ENCODE results near the gene TRIM37.
"Not testable (repeated sequence)": the region's sequence is repeated elsewhere in the genome, so short reads cannot be mapped to it uniquely, and the experiment has no call there.

Gene TRIM37

DNA sequence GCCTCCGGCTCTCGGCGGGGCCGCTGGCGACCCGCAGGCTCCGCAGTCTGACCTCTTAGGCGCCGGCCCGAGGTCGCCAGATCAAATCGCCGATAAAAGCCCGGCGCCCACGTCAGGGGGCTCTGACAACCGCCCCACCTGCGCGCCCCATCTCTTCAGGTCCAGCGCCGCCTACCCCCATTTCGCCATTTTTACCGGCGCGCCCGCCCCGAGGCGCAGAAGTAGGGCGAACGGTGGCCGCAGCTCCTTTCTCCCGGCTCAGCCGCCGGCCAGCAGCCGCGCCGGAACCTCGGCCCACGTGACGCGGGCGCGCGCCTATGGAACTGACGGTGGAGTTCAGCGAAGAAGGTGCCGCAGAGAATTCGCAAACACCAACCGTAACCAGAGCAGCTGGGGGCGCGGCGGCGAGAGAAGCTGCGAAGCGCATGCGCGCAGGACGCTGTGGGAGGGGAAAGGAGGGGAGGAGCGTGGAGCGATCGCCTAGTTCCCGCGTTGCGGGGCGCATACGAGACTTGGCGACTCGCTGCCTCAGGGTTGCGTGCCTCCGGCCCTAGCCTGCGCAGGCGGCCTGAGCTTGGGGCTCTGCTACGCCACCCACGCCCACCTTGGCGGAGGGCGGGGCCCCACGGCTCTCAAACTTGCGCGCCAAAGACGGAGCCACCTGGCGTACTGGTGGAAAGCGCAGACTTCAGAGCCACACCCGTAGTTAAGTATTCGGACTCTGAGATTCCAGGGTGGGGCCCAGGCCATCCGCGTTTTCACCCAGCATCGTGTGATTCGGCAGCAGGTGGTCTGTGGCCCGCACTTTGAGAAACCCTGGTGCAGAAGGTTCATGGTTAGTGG, at the start of gene TRIM37:
Gene TRIM37 (minus strand): TSS at position 418 of the 843 bp plus-strand sequence. CDS start 419 bp downstream, outside the sequence.
- DNase-seq (ENCODE audit: low read depth), result peak; percentile 95

DNA sequence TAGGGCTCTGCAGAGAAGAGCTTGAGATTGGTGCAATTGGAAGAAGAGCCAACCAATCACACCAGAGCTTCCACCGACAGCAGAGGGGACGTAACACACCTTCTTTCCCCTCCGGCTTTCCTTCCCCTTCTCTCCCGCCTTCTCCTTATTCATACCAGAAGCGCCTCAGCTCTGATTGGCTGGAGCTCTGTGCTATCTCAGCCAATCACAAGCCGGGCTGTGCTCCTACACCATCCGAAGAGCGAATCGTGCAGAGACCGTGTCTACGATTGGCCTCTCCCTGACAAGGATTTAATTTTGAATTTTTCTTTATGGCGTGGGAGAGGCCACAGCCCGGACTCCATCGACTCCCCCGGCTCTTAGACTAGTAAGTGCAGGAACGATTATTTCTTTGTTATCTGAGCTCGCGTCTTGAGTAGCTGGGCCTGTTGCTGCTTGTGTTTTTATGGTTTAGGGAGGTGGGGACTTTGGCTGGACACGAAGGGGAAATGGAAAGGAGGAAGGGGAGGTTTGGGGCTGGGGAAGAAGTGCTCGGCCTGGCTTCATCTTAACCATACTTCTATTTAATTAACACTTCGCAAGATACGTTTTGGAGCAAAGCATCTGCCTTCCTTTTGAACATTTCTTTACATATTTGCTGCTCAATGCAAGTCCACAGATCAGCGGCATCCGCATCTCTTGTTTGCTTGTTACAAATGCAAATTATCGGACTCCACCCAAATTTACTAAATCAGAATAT, 48.9 kb upstream of the TRIM37 start, which contains the start of gene PRR11:
Gene PRR11 (plus strand): TSS at position 308 of the 739 bp plus-strand sequence. CDS start 14,007 bp downstream, outside the sequence.
- DNase-seq (ENCODE audit: low read depth), result peak; percentile 100

GRCh38 chr17:59154721-59155438, 48.2 kb upstream of the TRIM37 start, which contains the start of gene SKA2:
SKA2 (minus strand) TSS chr17:59155186; CDS start chr17:59155163, 23 bp downstream.
- DNase-seq (ENCODE audit: low read depth), result no peak

GRCh38 chr17:59154292-59154720, 47.6 kb upstream of the TRIM37 start:
- no peak for DNase-seq (ENCODE audit: low read depth)

DNA sequence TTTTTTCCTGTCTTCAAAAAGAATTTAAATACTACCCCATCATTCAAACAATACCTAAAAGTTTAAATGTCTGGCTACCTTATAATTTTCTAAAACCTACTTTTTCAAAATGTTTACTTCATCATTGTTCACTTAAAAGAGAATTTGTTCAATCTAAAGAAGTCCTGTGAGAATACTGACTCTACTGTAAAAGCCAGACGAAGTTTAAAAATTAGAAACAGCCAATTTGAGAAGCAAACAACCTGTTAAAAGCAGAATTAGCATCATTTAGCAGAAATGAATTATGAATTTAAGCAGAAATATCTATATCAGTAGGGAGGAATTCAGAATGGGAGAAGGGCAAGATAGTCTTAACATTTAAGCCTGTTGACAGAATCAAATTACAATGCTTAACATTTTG, 46.2 kb upstream of the TRIM37 start:
- DNase-seq (ENCODE audit: low read depth), result no peak

- DNase-seq (ENCODE audit: low read depth), result no peak
These were observed 44.9 kb upstream of the TRIM37 start for GRCh38 chr17:59151591-59151990.

- DNase-seq (ENCODE audit: low read depth), result no peak
These were observed 44.3 kb upstream of the TRIM37 start for GRCh38 chr17:59151006-59151405.

DNA sequence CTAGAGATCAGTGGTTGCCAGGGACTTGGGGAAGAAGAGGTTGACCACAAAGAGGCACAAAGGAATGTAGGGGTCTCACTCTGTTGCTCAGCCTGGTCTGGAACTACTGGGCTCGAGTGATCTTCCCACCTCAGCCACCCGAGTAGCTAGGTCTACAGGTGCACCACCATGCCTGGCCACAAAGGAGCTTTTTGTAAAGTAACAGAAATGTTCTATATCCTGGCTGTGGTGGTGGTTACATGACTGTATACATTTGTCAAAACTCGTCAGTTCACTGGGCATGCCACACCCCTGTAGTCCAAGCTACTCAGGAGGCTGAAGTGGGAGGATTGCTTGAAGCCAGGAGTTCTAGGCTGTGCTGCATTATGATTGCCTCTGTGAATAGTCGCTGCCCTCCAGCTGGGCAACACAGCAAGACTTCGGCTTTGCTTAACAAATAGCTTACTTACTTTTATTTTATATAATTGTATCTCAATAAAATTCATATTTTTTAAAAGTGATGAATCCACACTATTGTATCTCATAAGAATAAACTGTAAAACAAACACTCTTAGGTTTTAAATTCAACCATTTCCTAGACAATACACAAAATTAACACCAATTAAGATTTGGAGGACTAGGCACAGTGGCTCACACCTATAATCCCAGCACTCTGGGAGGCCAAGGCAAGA, 43.3 kb upstream of the TRIM37 start:
- no peak for DNase-seq (ENCODE audit: low read depth)

DNA sequence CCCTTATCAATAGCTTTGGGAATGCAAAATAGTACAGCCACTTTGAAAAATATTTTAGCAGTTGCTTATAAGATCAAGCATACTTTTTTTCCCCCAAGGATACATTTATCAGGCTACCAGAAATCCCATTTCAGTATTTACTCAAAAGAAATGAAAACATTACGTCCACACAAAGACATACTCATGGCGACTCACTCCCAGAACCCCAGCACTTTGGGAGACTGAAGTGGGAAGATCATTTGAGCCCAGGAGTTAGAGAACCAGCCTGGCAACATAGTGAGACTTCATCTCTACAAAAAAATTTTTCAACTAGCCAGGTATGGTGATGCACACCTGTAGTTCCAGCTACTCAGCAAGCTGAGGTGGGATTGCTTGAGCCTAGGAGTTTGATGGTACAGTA, 42.4 kb upstream of the TRIM37 start:
- DNase-seq (ENCODE audit: low read depth), result no peak

- no peak for DNase-seq (ENCODE audit: low read depth)
These were observed 39.0 kb upstream of the TRIM37 start for GRCh38 chr17:59145571-59146096.

GRCh38 chr17:59141860-59142259, 35.2 kb upstream of the TRIM37 start:
- DNase-seq (ENCODE audit: low read depth), result no peak

- no peak for DNase-seq (ENCODE audit: low read depth)
These were observed 33.3 kb upstream of the TRIM37 start for GRCh38 chr17:59139939-59140338.

DNA sequence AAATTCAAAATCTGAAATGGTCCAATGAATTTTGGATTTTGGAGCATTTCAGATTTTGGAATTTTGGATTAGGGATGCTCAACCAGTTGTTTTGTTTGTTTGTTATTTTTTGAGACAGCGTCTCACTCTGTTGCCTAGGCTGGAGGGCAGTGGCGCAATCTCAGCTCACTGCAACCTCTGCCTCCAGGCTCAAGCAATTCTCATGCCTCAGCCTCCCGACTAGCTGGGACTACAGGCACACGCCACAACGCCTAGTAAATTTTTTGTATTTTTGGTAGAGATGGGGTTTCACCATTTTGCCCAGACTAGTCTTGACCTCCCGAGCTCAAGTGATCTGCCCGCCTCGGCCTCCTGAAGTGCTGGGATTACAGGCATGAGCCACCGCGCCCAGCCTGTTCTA, 31.7 kb upstream of the TRIM37 start:
- DNase-seq (ENCODE audit: low read depth), result not testable (repeated sequence)

GRCh38 chr17:59131131-59131530, 24.5 kb upstream of the TRIM37 start:
- DNase-seq (ENCODE audit: low read depth), result no peak

DNA sequence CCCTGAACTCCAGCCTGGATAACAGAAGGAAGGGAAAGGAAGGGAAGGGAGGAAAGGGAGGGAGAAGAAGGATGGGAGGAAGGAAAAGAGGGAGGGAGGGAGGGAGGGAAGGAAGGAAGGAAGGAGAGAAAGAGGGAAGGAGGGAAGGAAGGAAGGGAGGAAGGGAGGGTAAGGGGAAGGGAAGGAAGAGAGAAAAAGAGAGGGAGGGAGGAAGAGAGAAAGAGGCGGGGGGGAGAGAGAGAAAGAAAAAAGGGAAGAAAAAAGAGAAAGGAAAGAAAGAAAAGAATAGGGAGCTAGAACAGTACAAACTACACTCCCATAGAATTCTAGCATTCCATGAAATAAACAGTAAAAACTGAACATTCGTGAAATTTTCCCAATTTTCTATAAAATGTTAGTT, 23.1 kb upstream of the TRIM37 start:
- no peak for DNase-seq (ENCODE audit: low read depth)

- DNase-seq (ENCODE audit: low read depth), result no peak
These were observed 20.2 kb upstream of the TRIM37 start for GRCh38 chr17:59126809-59127417.

GRCh38 chr17:59124665-59125064, 18.0 kb upstream of the TRIM37 start:
- DNase-seq (ENCODE audit: low read depth), result no peak

DNA sequence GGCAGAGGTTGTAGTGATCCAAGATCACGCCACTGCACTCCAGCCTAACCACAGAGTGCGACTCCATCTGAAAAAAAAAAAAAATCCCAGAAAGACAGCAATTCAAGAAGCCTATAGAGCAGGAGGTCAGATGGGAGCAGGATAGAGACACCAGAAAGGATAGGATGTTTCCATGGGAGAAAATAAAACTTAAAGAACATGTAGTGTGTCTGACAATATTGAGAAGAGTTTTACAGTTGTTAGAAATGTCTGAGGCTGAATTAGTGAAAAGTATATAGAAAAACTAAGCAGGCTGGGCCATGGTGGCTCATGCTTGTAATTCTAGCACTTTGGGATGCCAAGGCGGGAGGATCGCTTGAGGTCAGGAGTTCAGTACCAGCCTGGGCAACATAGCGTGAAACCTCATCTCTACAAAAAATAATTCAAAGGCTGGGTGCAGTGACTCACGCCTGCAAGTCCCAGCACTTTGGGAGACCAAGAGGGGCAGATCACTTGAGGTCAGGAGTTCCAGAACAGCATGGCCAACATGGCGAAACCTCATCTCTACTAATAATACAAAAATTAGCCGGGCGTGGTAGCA, 15.3 kb upstream of the TRIM37 start:
- DNase-seq (ENCODE audit: low read depth), result no peak

GRCh38 chr17:59115474-59115873, 8.8 kb upstream of the TRIM37 start:
- DNase-seq (ENCODE audit: low read depth), result no peak

- DNase-seq (ENCODE audit: low read depth), result no peak
These were observed 4.9 kb upstream of the TRIM37 start for GRCh38 chr17:59111539-59111938.

GRCh38 chr17:59110973-59111372, 4.3 kb upstream of the TRIM37 start:
- no peak for DNase-seq (ENCODE audit: low read depth)
